CD4-positive, alpha-beta T cell treated with Interleukin-15 for 4 hours (primary cell): ENCODE measurements around the gene NRM.
A peak's percentile ranks its signal among the peaks of the same experiment; 100 is the strongest.
"Not testable (repeated sequence)": the region's sequence is repeated elsewhere in the genome, so short reads cannot be mapped to it uniquely, and the experiment has no call there.

ENCODE experiments used
- DNase-seq: peaks from one replicate; pipeline ENCODE4 v3.0.0-alpha.2; 2020; ENCODE audit warnings: low spot score

NRM gene

DNA sequence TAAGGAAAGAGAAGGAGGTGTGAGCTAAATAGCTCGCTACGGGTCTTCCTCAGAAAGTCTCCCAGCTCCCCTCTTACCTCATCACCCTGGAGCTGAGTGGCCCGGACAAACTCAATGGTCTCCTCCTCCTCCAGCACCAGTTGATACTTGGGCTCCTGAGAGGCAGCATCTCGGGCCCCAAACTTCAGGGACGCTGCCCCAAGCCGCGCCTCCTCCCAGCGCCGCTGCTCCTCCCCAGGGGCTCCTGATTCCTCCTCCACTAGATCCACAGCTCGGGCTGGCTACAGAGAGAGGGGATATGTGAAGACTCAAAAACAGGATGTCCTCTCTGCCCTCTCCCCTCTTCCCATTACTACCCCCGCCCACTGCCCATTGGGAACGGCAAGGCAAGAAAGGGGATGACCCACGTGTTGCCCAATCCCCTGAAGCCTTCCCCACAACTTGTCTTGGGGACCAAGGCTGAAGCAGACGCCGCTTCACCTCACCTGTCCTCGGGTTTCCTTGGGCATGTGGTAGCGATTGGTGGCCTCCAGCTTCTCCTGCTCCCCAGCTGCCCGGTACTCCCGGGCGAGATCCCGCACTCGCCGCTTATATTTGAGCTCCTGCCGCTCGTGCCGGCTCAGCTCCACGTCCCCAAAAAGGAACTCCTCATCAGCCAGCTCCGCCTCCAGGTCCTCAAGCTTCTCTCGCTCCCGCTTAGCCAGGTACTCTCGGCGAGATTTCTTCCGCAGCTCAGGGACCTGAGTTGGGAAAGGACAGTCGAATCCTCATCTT lies 25.6 kb downstream of the NRM start:
- DNase-seq, result no peak

GRCh38 chr6:30657922-30658321 lies 32.9 kb downstream of the NRM start:
- not testable (repeated sequence) for DNase-seq

DNA sequence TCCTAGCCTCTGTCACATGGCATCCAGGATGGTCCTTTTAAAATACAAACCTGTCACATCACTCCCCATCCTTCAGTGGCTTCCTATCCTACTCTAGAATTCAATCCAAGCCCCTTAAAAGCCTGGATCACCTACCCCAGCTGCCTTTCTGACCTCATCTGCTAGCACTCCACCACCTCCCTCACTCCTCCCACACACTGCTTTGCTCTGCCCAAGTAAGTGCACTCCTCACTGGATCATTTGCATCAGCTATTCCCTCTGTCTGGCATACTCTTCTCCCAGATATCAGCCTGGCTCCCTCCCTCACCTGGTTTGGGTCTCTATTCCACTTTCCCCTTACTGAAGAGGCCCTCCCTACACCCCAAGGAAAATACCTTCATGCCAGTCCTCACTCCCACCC lies 33.3 kb downstream of the NRM start:
- no peak for DNase-seq

DNA sequence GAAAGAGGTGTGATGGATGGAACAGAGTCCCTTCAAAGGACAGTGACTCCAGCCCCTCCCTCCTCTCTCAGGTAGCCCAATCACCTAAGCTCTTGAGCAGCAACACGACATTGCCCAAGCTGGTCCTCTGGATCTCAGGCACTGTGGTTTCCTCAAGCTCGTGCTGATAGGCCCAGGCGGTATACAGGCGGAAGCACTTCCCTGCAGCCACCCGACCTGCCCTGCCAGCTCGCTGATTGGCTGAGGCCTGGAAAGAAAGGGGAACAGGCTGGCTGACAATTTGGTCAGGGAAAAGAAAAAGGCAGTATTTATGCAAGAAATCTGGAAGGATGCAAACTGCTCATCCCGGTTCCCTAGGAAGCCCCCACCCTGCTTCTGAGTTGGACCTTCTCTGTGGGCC lies 34.3 kb downstream of the NRM start:
- no peak for DNase-seq

DNA sequence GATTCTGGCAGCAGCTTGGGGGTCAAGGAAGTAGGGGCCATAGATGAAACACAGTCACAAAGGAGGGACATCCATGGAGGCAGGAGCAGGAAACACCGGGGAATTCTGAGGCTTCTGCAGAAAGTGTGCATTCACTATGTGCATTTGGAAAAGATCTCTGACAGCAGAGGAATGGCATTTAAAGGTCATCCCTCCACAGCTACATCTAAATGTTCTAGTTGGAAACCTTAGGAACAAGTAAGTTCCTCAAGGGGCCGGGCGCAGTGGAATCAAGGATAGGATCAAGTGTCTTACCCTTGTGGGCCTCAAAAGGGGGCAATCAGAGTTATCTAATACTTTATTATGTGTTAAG lies 35.1 kb downstream of the NRM start:
- DNase-seq, result no peak

DNA sequence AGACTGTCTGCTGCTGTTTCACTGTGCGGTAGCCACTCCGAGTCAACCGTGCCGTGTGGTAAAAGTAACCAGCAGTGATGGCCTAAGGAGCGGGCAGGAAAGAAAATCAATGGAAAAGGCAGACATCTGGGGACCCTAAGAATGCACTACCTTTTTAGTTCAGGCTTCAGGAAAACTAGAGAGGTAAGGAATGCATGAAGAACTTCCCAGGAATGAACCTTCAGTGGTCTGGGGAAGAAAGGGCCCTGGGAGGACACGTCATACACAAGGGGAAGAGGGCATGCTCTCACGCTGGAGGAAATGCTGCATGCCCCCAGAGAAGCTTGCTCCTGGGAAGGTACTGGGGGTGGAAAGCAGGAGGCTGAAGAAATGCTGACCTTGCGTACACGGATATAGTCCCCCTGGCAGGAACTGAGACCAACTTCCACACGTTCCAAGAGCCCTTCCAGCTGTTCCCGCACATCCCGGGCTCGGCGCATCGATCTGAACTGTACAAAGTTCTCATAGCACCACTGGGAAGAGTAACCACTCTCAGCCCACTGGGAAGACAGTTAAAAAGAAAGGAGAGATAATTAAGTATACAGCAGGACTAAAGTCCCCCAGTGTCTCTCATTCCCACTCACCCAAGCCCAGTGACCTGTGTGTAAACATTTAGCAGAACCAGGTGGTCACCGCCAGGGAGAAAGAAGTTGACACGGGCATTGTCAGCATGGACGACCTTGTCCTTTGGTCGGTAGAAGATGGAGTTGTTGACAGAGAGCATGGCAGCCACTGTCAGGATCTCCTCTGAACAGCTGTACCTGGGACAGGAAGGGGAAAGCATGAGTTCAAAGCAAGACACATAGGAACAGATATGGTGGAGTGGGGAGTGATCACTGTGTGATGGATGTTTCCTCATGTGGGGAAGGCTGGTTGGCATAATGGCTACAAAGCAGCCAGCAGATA lies 35.7 kb downstream of the NRM start:
- no peak for DNase-seq

GRCh38 chr6:30651143-30651542 lies 39.6 kb downstream of the NRM start:
- no peak for DNase-seq

GRCh38 chr6:30647242-30648116 lies 43.3 kb downstream of the NRM start:
- peak; percentile 62 for DNase-seq

- peak; percentile 95 for DNase-seq
Measured at GRCh38 chr6:30646450-30647241, 44.1 kb downstream of the NRM start, which contains the start of gene C6orf136. TSS of gene C6orf136 (plus strand) at chr6:30647133. CDS start at chr6:30647232, 99 bp downstream.

GRCh38 chr6:30645989-30646388 lies 44.8 kb downstream of the NRM start:
- DNase-seq, result no peak

DNA sequence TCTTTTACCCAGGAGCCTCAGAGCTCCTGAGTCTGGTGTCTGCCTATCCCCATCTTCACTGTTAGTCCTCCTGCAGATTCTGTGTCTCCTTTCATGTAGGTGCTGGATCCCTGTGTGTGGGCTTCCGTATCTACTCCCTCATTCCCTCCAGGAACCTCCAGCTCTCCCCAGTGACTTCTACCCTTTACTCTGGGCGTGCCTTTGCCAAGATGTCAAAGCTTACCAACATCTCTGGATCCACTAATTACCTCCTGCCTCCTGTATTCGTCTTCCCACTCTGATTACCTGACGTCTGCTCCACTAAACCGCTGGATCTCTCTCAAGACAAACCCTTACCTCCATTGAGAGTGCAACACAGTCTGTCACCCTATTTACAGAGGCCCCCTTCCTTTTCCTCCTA lies 46.0 kb downstream of the NRM start:
- DNase-seq, result no peak

DNA sequence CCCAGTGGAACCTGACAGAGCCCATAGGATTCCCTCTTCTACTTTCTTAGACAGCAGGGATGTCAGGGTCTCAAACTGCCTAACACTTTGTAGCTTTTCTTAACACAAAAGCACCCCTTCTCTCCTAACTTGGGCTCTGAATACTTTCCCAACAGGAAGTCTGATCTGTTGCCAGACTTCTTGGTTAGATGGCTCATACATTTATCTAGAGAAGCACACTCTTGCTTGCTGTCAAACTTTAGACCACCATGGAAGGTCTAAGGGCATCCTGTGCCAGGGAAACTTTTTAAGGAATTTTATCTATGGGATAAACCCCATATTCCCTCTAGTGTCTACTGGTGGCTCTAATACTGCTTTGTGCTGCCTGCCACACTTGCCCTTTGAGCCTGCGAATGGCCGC lies 47.1 kb downstream of the NRM start:
- no peak for DNase-seq

GRCh38 chr6:30641048-30641447 lies 49.7 kb downstream of the NRM start:
- no peak for DNase-seq

DNA sequence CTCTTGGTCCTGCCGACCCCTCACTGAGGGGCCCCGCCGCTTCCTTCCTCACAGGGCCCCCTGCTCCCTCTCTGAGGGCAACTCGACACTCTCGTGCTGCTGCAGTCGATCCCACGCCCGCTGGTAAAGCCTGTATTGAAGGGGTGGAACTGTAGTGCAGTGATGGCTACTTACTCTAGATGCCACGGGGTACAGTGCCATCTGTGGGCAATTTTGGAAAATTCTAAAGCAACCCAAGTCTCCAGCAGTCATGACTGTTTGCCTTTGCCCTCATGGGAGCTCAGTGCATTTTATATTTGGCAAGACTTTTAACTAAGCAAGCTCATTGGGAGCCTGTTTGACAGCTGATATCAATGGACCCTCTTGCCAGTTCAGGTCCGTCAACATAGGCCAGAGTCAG lies 50.3 kb downstream of the NRM start:
- DNase-seq, result no peak
